ENCODE results near the gene NRIP1.

DNA sequence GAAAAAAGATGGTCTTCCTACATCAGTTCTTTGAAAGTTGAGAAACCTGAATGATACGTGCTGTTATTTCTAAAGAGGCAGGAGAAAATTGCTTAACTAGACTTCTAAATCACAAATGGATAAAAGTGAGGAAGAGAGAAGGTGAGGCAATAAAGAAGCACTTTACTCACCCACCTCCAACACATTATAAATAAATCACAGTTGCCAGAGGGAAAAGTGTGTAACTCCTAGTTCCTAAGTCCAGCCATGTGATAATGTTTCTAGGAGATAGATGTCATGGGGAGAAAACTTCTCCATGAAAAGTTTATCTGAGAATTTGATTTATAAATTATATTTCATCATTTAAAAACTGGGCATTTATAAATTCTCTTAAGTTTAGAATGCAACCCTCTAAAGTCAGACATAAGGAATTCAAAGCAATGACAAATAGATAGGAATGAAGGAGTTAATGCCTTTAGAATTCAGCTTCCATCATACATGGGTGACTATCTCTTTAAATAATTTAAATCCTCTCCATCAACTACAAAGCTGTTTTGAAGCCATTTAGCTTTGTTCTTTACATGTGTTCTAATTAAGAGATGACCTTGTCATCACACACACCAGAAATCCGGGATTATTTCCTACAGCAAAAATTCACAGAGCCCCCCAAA lies 60.0 kb downstream of the NRIP1 start:
- TF ChIP-seq, protein P1, sequence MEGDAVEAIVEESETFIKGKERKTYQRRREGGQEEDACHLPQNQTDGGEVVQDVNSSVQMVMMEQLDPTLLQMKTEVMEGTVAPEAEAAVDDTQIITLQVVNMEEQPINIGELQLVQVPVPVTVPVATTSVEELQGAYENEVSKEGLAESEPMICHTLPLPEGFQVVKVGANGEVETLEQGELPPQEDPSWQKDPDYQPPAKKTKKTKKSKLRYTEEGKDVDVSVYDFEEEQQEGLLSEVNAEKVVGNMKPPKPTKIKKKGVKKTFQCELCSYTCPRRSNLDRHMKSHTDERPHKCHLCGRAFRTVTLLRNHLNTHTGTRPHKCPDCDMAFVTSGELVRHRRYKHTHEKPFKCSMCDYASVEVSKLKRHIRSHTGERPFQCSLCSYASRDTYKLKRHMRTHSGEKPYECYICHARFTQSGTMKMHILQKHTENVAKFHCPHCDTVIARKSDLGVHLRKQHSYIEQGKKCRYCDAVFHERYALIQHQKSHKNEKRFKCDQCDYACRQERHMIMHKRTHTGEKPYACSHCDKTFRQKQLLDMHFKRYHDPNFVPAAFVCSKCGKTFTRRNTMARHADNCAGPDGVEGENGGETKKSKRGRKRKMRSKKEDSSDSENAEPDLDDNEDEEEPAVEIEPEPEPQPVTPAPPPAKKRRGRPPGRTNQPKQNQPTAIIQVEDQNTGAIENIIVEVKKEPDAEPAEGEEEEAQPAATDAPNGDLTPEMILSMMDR (IDR thresholded peaks at IDR 0.05) = no peak
- no peak for TF ChIP-seq POLR2AphosphoS5 (IDR thresholded peaks at IDR 0.05)

Data from transverse colon (tissue), 4 donors.